GM21786 (cell line): Measurements from ENCODE around the gene PMFBP1.

Experiments
- ATAC-seq: cut with Tn5 transposase; IDR thresholded peaks from one replicate; pipeline ENCODE4 v1.9.1; 2021; ENCODE audit not compliant: unreplicated experiment

The PMFBP1 gene

GRCh38 chr16:72187551-72187950 is 15.6 kb upstream of the PMFBP1 start:
- ATAC-seq, result no peak

GRCh38 chr16:72182976-72183375 is 11.0 kb upstream of the PMFBP1 start:
- ATAC-seq, result no peak

- ATAC-seq, result no peak
Measured at GRCh38 chr16:72179204-72179970, 7.4 kb upstream of the PMFBP1 start.

GRCh38 chr16:72174726-72175125 is 2.8 kb upstream of the PMFBP1 start:
- ATAC-seq, result no peak

- ATAC-seq, result no peak
Measured at GRCh38 chr16:72173997-72174396, 2.0 kb upstream of the PMFBP1 start.

- no peak for ATAC-seq
Measured at GRCh38 chr16:72171236-72171635, 719 bp downstream of the PMFBP1 start.

- ATAC-seq, result no peak
Measured at GRCh38 chr16:72169708-72170107, 2.2 kb downstream of the PMFBP1 start.

- ATAC-seq, result no peak
Measured at GRCh38 chr16:72168365-72168764, 3.6 kb downstream of the PMFBP1 start.

- ATAC-seq, result no peak
Measured at GRCh38 chr16:72166954-72167561, 4.9 kb downstream of the PMFBP1 start.

GRCh38 chr16:72166151-72166550 is 5.8 kb downstream of the PMFBP1 start:
- no peak for ATAC-seq

- no peak for ATAC-seq
Measured at GRCh38 chr16:72164691-72165090, 7.3 kb downstream of the PMFBP1 start.

- ATAC-seq, result no peak
Measured at GRCh38 chr16:72162105-72162692, 9.8 kb downstream of the PMFBP1 start.

GRCh38 chr16:72159801-72160200 is 12.2 kb downstream of the PMFBP1 start:
- no peak for ATAC-seq

GRCh38 chr16:72159386-72159785 is 12.6 kb downstream of the PMFBP1 start:
- no peak for ATAC-seq

- no peak for ATAC-seq
Measured at GRCh38 chr16:72149676-72150464, 22.1 kb downstream of the PMFBP1 start.

- ATAC-seq, result no peak
Measured at GRCh38 chr16:72142476-72142875, 29.5 kb downstream of the PMFBP1 start.

GRCh38 chr16:72139908-72140307 is 32.0 kb downstream of the PMFBP1 start:
- ATAC-seq, result no peak

- no peak for ATAC-seq
Measured at GRCh38 chr16:72138064-72138572, 33.8 kb downstream of the PMFBP1 start.

GRCh38 chr16:72137380-72138063 is 34.4 kb downstream of the PMFBP1 start:
- ATAC-seq, result no peak

- no peak for ATAC-seq
Measured at GRCh38 chr16:72134507-72134906, 37.4 kb downstream of the PMFBP1 start.

- ATAC-seq, result no peak
Measured at GRCh38 chr16:72132726-72133125, 39.2 kb downstream of the PMFBP1 start.
